GM18511 (cell line): ENCODE results near the gene TM9SF4.
A peak's percentile ranks its signal among the peaks of the same experiment; 100 is the strongest.

Source experiments
- ATAC-seq: cut with Tn5 transposase; IDR thresholded peaks from one replicate; pipeline ENCODE4 v1.9.1; 2021; ENCODE audit warnings: mild to moderate bottlenecking, moderate library complexity; ENCODE audit not compliant: unreplicated experiment

Gene TM9SF4, protein sequence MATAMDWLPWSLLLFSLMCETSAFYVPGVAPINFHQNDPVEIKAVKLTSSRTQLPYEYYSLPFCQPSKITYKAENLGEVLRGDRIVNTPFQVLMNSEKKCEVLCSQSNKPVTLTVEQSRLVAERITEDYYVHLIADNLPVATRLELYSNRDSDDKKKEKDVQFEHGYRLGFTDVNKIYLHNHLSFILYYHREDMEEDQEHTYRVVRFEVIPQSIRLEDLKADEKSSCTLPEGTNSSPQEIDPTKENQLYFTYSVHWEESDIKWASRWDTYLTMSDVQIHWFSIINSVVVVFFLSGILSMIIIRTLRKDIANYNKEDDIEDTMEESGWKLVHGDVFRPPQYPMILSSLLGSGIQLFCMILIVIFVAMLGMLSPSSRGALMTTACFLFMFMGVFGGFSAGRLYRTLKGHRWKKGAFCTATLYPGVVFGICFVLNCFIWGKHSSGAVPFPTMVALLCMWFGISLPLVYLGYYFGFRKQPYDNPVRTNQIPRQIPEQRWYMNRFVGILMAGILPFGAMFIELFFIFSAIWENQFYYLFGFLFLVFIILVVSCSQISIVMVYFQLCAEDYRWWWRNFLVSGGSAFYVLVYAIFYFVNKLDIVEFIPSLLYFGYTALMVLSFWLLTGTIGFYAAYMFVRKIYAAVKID

DNA sequence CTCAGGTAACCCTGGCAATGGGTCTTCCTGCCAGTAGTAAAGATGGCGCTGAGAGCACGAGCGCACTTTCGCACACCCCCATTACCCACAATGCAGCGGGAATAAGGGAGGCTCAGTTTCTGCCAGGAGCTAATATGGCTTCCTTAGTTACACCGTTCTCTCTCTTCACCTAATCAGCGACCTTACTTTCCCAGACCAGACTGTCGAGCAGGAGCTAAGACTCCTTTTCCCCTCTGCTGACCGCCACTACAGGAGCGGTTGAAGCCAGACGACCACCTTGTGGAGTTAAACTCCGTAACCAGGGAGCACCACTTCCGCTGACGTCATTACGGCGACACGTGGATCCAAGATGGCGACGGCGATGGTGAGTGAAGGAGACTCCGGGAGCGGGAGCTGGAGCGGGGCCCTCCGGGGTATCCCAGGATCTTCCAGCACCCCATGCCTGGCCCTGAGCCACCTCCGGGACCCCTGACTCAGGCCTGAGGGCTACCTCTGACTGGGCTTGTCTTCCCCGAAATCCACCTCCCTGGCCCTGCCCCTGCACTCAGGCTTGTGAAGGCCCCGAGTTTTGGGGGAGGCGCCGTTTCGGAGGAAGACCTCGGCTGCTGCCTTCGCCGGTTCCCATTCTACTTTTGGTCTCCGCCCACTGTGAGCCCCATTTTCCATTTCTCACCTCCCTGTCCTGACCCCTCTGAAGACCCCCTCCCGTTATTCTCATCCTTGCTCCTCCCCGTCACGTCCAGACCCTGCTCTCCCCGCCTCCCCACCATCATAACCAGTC lies at the start of gene TM9SF4:
TSS of gene TM9SF4 (plus strand) at position 323 of the 781 bp plus-strand sequence. CDS start at position 350, 27 bp downstream.
- peak; percentile 86 for ATAC-seq

DNA sequence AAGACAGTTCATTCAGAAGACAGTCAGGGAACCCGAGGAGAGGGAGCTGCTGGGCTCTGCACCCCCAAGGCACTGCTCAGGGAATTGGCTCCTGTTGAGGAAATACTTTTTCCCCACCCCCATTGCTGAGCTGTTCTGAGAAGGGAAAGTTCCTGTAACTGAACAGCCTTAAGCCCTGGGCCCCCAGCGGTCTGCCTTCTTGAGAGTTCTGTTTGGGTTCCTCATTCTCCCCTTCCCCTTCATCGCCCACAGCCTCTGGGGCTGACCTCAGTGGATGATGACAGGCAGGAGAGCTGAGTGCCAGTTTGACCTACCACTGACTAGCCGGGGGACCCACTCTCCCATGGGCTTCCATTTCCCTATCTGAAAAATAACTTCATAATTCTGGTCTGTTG lies 46.7 kb upstream of the TM9SF4 start:
- no peak for ATAC-seq

DNA sequence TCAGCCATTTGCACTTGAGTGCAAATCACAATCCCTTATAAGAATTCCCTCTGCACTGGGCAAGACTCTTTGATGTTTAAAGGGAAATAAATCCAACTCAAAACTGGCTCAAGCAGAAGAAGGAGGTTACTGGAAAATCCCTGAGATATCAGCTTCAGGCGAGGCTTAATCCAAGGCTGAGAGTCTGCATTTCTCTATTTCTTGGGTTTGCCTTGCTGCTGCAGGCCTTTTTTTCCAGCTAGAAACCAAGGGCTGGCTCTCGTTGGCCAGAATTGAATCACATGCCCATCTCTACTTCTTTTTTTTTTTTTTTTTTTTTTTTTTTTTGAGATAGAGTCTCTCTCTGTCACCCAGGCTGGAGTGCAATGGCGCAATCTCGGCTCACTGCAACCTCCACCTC lies 45.8 kb upstream of the TM9SF4 start:
- no peak for ATAC-seq

DNA sequence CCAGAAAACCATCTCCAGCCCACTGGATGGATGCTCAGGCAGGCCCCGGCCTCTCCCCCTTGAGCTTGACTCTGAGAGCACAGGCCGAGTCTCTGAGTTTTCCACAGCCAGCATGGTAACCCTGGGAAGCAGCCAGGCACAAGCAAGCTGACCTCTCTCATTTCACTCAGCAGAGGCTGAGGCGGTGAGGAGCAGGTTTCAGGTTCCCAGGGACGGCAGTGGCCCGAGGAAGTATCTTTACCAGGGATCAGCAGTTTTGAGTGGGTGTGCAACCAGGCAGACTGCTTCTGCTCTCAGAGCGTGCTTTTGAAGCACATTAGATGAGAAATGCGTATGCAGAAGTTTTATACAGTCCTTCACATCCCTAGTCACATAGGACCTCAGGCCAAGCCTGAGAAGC lies 44.8 kb upstream of the TM9SF4 start:
- ATAC-seq = no peak

DNA sequence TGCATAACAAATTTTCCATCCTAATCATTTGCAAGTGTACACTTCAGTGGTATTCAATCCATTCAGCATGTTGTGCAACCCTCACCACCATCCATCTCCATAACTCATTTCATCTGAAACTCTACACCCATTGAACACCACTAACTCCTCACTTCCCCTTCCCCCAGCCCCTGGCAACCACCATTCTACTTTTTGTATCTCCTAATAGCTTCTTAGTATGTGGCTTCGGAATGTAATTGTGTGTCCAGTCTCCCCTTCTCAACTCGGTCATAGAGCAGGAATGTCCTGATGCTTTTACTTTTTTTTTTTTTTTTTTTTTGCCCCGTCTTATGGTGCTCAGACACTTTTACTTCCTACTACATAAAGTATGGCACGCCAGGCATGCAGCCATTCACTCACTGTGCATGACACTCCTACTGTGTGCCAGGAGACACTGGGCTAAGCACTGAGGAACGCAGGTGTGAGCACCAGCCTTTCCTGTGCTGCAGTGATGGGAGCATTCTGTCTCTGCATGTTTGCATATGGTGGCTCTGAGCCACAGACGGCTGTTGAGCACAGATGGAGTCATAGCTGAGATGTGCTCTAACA lies 42.2 kb upstream of the TM9SF4 start:
- ATAC-seq = no peak

DNA sequence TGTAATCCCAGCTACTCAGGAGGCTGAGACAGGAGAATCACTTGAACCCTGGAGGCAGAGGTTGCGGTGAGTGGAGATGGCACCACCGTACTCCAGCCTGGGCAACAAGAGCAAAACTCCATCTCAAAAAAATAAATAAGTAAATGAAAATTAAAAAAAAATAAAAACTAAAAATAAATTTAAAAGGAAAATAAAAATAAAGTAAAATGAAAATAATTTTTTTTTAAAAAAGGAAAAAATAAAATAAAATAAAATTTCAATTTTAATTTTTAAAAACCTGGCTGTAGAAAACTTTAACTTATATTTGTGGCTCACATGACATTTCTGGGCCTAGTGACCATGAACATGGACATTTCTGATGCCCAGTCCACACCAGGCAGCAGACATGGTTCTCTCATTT lies 41.3 kb upstream of the TM9SF4 start:
- ATAC-seq = no peak

DNA sequence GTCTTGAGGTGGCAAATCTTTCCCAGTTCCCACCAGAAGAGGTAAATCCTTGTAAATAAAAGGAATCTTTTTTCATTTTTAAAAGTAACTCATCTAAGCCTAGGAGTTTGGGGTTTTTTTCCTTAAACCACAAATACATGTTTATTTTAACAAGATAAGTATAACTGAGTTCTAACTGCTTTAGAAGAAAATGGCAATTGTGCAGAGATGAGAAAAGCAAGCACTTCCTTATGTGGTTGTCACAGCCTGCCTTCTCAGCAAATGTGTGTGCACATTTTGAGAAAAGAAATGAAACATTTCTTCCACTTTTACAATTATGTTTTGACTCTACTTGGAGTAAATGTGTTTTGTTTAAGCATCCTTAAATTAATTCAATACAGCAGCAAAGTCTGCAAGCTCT lies 39.8 kb upstream of the TM9SF4 start:
- no peak for ATAC-seq

DNA sequence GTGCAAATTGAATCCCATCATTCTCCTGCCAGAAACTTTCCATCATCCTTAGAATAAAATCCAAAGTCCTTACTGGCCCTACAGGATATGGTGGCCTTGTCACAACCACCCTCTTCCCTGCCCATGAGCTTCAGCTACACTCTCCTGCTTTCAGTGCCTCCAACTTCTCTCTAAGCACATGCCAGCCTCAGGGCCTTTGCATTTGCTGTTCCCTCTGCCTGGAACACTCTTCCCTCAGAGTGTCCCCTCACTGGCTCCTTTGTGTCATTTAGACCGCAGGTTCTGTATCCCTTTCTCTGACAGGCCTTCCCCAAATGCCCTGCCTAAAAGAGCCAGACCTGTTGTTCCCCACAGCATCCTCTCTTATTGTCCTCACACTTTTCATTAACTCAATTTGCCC lies 39.2 kb upstream of the TM9SF4 start:
- ATAC-seq = no peak

DNA sequence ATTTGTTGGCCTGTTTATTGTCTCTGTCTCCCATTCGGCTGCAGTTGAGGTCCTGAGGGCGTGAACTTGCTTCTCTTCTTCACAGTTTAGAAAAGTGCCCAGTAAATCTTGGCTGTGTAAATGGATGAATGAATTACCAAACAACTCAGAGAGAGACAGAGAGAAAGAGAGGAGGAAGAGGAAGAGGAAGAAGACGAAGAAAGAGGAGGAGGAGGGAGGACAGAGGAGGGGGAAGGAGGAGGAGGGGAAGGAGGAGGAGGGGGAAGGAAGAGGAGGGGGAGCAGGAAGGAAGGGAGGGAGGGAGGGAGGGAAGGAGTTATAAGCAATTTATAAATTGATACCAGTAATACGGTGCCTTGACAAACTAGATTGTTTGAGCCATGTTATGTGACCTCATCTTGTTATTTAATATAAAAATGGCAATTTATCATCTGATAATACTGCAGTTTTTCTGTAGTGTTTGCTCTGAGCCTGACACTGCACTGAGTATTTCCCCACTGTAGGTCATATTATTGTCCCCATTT lies 38.8 kb upstream of the TM9SF4 start:
- no peak for ATAC-seq

DNA sequence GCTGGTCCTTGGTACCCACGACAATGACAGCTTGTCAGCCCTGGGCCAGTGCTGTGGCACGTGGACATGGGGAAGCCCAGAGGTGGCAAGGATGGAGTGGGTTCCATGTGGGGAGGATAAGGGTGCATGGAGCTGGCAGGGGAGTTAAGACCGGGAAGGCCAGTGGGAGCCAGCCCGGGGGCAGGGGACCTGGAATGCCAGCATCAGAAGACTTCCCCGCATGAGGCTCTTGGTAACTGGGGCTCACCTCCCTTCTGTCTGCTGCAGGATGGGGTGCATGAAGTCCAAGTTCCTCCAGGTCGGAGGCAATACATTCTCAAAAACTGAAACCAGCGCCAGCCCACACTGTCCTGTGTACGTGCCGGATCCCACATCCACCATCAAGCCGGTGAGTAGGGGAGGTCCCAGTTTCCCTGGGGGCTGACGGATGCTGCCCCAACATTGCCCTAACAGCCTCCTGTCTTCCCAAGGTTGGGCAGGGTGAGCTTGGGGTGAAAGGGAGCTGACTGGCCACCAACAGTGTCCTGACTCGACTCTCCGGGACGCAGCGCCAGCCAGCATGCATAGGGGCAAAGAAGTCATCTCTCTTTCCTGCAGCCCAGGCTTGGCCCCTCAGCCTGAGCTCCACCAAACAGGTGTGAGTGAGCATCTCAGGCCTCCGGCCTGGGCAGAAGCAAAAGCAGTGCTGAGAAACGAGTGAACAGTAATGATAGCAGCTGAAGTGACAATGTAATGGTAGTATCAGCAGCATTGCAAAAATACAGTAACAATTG lies 37.9 kb upstream of the TM9SF4 start:
- no peak for ATAC-seq

DNA sequence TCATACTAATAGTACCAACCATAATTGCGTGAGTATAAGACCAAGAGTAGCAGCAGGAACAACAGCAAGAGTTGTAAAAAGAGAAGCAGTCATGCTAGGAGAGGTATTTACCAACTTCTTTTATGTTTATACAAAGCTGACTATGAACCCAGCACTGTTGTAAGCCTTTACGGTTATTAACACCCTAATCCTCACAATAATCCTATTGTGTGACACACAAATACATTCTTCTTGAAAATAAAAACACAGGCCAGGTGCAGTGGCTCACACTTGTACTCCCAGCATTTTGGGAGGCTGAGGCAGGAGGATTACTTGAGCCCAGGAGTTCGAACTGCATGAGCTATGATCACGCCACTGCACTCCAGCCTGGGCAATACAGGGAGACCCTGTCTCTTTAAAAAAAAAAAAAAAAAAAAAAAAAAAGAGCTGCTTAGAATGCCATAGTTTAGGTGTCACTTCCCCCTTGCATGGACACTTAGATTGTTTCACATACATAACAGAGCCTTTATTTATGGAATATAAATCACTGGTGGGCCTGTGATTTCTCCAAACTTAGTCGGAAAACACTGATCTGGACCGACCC lies 37.3 kb upstream of the TM9SF4 start:
- ATAC-seq = no peak

DNA sequence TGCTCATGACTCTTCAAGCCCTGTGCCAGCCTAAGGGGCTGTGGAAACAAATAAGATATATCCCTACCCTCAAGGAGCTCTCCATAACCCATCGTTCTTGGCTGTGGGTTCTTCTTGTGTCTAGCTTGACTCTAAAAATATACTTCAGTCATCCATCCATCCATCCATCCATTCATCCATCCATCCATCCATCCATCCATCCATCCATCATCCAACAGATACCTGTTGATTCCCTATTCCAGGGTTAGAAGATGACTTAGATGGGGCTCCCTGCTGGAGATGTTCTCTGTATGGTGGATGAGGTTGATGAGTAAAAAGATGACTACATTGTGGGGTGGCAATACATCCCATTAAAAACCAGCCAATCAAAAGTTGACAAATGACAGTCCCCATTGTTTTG lies 34.0 kb upstream of the TM9SF4 start:
- no peak for ATAC-seq

DNA sequence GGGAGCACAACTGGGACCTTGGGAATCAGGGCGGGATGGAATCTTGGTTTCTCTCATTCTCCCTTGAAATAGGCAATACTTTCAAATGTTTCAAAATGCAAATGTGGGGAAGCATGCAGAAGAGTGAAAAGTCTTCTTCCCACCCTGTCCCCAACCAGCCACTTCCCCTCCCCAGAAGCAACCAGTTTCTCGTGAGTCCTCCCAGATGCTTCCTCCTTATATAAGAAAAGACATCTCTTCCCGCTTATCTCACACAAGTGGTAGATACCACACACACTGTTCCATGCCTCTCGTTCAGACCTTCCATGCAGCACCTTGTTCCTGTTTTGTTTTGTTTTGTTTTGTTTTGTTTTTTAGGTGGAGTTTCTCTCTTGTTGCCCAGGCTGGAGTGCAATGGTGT lies 32.3 kb upstream of the TM9SF4 start:
- no peak for ATAC-seq

DNA sequence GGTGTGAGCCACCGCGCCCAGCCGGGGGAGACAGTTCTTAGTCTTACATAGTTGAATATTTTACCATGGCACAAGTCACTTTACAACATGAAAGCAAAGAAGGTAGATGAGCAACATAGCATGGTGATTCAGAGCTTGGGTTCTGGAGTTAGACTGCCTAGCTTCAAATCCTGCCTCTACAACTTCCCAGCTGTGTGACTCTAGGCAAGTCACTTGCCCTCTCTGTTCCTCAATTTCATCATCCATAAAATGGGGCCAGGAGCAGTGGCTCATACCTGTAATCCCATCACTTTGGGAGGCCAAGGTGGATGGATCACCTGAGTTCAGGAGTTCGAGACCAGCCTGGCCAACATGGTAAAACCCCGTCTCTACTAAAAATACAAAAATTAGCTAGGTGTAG lies 31.2 kb upstream of the TM9SF4 start:
- no peak for ATAC-seq

DNA sequence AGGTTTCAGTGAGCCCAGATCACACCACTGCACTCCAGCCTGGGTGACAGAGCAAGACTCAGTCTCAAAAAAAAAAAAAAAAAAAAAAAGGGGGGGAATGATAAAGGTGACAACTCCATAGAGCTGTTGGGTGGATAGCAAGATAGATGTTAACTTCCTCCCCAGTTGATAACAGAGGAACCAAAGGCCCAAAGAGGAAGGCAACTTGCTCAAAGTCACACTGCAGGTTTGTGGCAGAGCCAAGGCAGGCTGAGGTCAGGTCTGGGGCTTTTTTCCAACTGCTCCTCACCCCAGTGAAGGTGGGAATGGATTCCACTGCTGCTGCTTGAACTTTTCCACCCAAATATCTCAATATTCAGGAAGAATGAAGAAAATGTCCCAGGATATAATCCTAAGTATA lies 30.7 kb upstream of the TM9SF4 start:
- ATAC-seq = no peak

DNA sequence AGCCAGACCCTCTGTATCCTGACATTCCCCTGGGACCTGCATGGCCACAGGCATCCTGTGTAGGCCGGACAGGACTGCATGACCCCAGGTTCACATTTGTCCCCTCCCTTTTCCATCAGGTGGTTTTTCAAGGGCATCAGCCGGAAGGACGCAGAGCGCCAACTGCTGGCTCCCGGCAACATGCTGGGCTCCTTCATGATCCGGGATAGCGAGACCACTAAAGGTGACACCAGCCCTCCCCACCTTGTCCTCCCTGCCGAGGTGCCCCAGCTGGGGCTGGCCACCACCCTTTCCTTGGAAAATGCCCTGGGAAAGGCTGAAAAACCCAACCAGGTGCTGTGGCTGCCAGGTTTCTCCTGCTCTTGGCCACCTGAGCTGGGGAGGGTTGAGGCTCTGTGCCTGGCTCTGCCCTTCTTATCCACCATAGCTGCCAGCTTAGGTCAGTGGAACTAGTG lies 29.8 kb upstream of the TM9SF4 start:
- ATAC-seq = no peak

DNA sequence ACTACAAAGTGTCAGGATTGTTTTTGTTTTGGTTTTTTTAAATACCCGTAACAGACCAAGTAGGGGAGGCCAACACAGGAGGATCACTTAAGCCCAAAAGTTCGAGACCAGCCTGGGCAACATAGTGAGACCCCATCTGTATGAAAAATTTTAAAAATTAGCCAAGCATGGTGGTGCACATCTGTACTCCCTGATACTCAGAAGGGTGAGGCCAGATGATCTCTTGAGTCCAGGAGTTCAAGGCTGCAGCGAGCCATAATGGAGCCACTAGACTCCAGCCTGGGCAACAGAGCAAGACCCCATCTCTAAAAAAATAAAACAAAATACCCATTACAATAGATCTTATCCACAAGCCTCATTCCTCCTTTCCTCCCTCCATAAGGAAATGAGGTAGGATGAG lies 28.7 kb upstream of the TM9SF4 start:
- ATAC-seq = no peak

DNA sequence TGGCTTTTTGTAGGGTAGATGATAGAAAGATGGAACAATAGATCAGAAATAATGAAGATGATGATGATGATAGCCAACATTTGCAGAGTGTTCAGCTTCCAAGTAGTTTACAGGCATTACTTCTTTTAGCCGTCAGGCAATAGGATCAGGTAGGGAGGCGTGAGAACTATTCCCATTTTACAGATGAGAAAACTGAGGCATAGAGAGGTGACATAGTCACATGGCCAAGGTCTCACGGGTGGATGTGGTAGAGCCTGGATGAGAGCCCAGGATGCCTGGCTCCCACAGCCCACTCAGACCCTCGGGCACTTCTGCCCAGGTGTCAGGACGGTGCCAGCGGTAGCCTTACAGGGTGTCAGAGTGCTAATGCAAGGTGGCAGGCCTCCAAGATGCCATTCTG lies 26.0 kb upstream of the TM9SF4 start:
- no peak for ATAC-seq

DNA sequence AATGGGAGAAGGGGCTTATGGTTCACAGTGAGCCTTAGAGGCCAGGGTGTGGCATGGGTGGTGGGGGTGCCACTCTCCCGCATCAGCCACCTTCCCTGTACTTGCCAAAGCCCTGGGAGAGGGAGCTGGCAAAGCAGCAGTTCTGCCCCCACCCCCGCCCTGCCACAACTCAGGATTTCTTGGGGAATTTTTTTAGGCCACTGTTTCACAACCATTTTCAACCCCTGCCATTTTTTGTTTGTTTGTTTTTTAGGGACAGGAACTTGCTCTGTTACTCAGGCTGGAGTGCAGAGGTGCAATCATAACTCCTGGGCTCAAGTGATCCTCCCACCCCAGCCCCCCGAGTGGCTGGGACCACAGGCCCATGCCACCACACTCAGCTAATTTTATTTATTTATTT lies 22.4 kb upstream of the TM9SF4 start:
- no peak for ATAC-seq

DNA sequence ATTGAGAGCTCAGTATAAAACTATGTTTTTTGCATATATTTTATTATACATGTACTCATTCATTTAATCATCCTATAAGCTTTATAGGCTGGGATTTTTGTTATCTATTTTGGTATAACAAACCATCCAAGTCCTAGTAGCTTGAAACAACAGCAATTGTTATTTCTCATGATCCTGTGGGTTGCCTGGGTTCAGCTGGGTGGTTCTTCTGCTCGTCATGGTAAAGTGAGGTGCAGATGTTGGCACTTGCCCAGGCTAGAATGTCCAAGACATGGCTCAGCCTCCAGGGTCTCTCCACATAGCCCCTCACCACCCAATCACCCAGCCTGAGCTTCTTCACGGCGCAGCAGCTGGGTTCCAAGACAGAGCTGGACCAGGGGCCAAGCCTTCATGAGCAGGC lies 20.8 kb upstream of the TM9SF4 start:
- no peak for ATAC-seq
